ENCODE data around the gene RNF148.

GRCh38 chr7:122686360-122686878, 16.3 kb downstream of the RNF148 start:
- no peak for TF ChIP-seq EZH2 (IDR thresholded peaks at IDR 0.05; ENCODE audit: borderline replicate concordance, low read length)
- TF ChIP-seq CTCF (IDR thresholded peaks at IDR 0.05; ENCODE audit: low read length), result no peak
